ENCODE results near the gene TP53I3. TPM values are rescaled to one million over a fixed set of nuclear protein-coding genes. Genes with fewer than 3 reads are reported as not detected.

The TP53I3 gene
- total and polyA plus RNA-seq, 2 of the 4 experiments (the other 2 are of a cell fraction) = 25.5 to 42.2 TPM

- POLR2A ChIA-PET (ENCODE audit: unreplicated experiment) = no interaction called here
- no CpG with 5 or more reads among the region's 2 CpGs for WGBS, 2 experiments (ENCODE audit: extremely low coverage in 2 of 2, insufficient read length in 1 of 2)
- H2AFZ ChIP-seq (replicated peaks; ENCODE audit: low read length, poor library complexity) = no peak overlapping the region
- BruUV-seq (replicated peaks) = no TSS peak
- H3K4me1 ChIP-seq (ENCODE audit: control insufficient read depth, insufficient read depth, low read length) = no peaks in the 10 kb centered on the region
- in situ Hi-C loops (cut with MboI; ENCODE audit: low sequenced_read_pairs) (no loop called here), intact Hi-C loops (cut with micrococcal nuclease) (no loop called here), dilution Hi-C loops (cut with HindIII; ENCODE audit: low sequenced_read_pairs, unreplicated experiment) (no loop called here)
- no peak overlapping the region for H4K8ac ChIP-seq (ENCODE audit: low read depth in 2 of 2, low read length in 2 of 2)
- H2BK15ac ChIP-seq (ENCODE audit: low read depth, low read length) = no peak overlapping the region
- no peak overlapping the region for H3K4me3 ChIP-seq (ENCODE audit: insufficient read depth, low read depth, low read length)
- H2AK9ac ChIP-seq (replicated peaks; ENCODE audit: low read depth, low read length, poor library complexity) = no peak overlapping the region
- CTCF ChIA-PET = no interaction called here
- no peak overlapping the region for H4K91ac ChIP-seq (ENCODE audit: insufficient read depth, low read depth, low read length)
- no peak overlapping the region for H3K18ac ChIP-seq (ENCODE audit: low read depth, low read length)
- H3K14ac ChIP-seq (replicated peaks; ENCODE audit: low read depth, low read length) = no peak overlapping the region
- no peak for ATAC-seq (ENCODE audit: low read depth)
- H2BK20ac ChIP-seq (ENCODE audit: low read depth, low read length) = no peak overlapping the region
- no peaks in the 10 kb centered on the region; the same call in 1 of the 2 replicates for H3K9me3 ChIP-seq (ENCODE audit: control insufficient read depth, insufficient read depth, low read length)
- H2BK120ac ChIP-seq (ENCODE audit: low read depth, low read length) = no peak overlapping the region
- no peak overlapping the region for H3K4ac ChIP-seq (ENCODE audit: low read depth, low read length)
- no peaks in the 10 kb centered on the region for H3K27me3 ChIP-seq (ENCODE audit: control insufficient read depth, insufficient read depth, low read length)
- H4K20me1 ChIP-seq (ENCODE audit: insufficient read depth, low read length) = no peaks in the 10 kb centered on the region
- H4K5ac ChIP-seq (ENCODE audit: low read depth, low read length) = no peak overlapping the region
- H3K4me2 ChIP-seq (ENCODE audit: low read depth, low read length) = no peak overlapping the region
- H3K36me3 ChIP-seq (ENCODE audit: control insufficient read depth, insufficient read depth, low read length) = 0 out of 2 replicates have a peak, but pooled peaks cover 2% of the 10 kb centered on the region
- TF ChIP-seq RAD21 (IDR thresholded peaks at IDR 0.05; ENCODE audit: low read length) = no peak
- H3K9me1 ChIP-seq (ENCODE audit: insufficient read depth, low read length) = no peaks in the 10 kb centered on the region
- no peak overlapping the region for H3K27ac ChIP-seq (ENCODE audit: insufficient read depth, low read length)
- no peak for DNase-seq
- no peak overlapping the region for H3K9ac ChIP-seq (ENCODE audit: low read depth, low read length)
- no peak overlapping the region for H3K56ac ChIP-seq (ENCODE audit: extremely low read depth, insufficient read depth, low read length)
- no peak overlapping the region for H3K23ac ChIP-seq (ENCODE audit: low read depth, low read length)
- no peak overlapping the region for H2AK5ac ChIP-seq (ENCODE audit: low read depth, low read length)
- no peaks in the 10 kb centered on the region for H3K79me1 ChIP-seq (ENCODE audit: low read depth in 1 of 2, low read length in 2 of 2)
- H2BK5ac ChIP-seq (ENCODE audit: low read depth, low read length, poor library complexity, severe bottlenecking) = no peak overlapping the region
Measured at GRCh38 chr2:24105816-24106215, 21.2 kb upstream of the TP53I3 start.
